WTC11 (cell line): Measurements from ENCODE around the gene NCSTN. TPM values are rescaled to one million over a fixed set of nuclear protein-coding genes. Genes with fewer than 3 reads are reported as not detected.

Source experiments
- ATAC-seq: fragments of 200-7000 bp; cut with Tn5 transposase; 2 replicates; pipeline ENCODE4 v1.10.0; 2021; ENCODE audit warnings: mild to moderate bottlenecking, moderate library complexity
- CTCF ChIA-PET: fragments of 300-600 bp; sonication (Branson Sonifier 250); formaldehyde crosslinking; loops from one replicate; lab custom pipeline; 2021; ENCODE audit warnings: antibody characterized with exemption; lab: Charles Lee
- POLR2A ChIA-PET: fragments of 350-600 bp; sonication (Branson Sonifier 250); formaldehyde crosslinking; loops from one replicate; lab custom pipeline; 2021; ENCODE audit warnings: antibody characterized with exemption; lab: Charles Lee
- DNase-seq: peaks from one replicate; pipeline ENCODE4 v3.0.0; 2021; ENCODE audit warnings: low spot score
- H3K27ac Mint-ChIP-seq: 2 replicates; pipeline ENCODE4 v1.8.0; 2021; ENCODE audit warnings: mixed read lengths
- H3K27me3 Mint-ChIP-seq: 2 replicates; pipeline ENCODE4 v1.8.0; 2021; ENCODE audit warnings: low read depth, mild to moderate bottlenecking, moderate library complexity, mixed read lengths
- H3K36me3 Mint-ChIP-seq: 2 replicates; pipeline ENCODE4 v1.8.0; 2021; ENCODE audit warnings: mixed read lengths
- H3K4me1 Mint-ChIP-seq: 2 replicates; pipeline ENCODE4 v1.8.0; 2022; ENCODE audit warnings: mixed read lengths
- H3K4me3 Mint-ChIP-seq: 2 replicates; pipeline ENCODE4 v1.8.0; 2021; ENCODE audit warnings: mild to moderate bottlenecking, moderate library complexity, mixed read lengths
- H3K9me3 Mint-ChIP-seq: 2 replicates; pipeline ENCODE4 v1.8.0; 2021; ENCODE audit warnings: mixed read lengths
- CREB1 ChIP-seq: sonication (generic); formaldehyde crosslinking; IDR thresholded peaks from 2 replicates; pipeline ENCODE4 v1.8.0; 2023; ENCODE audit warnings: mild to moderate bottlenecking, missing genetic modification reagents
- GABPB1 ChIP-seq: sonication (generic); formaldehyde crosslinking; IDR thresholded peaks from 2 replicates; pipeline ENCODE4 v1.8.1; 2023; ENCODE audit warnings: mild to moderate bottlenecking, missing genetic modification reagents
- GRHL2 ChIP-seq: fragments of 250-450 bp; sonication (Bioruptor Pico); IDR thresholded peaks from 2 replicates; pipeline ENCODE4 v1.8.0; 2022; ENCODE audit warnings: mild to moderate bottlenecking, moderate library complexity; ENCODE audit not compliant: insufficient replicate concordance, severe bottlenecking
- HMGXB4 ChIP-seq: sonication (generic); formaldehyde crosslinking; IDR thresholded peaks from 2 replicates; pipeline ENCODE4 v1.8.1; 2023; ENCODE audit warnings: mild to moderate bottlenecking, moderate library complexity, missing genetic modification reagents
- IRF1 ChIP-seq: sonication (generic); formaldehyde crosslinking; IDR thresholded peaks from 2 replicates; pipeline ENCODE4 v1.8.0; 2023; ENCODE audit warnings: missing genetic modification reagents
- MYBL2 ChIP-seq: sonication (generic); formaldehyde crosslinking; IDR thresholded peaks from 2 replicates; pipeline ENCODE4 v1.8.1; 2023; ENCODE audit warnings: mild to moderate bottlenecking, moderate library complexity, missing genetic modification reagents
- NFYB ChIP-seq: sonication (generic); formaldehyde crosslinking; conservative IDR thresholded peaks from 2 replicates; pipeline ENCODE4 v1.8.0; 2022; ENCODE audit warnings: low read depth, missing genetic modification reagents
- NR1H2 ChIP-seq: sonication (generic); formaldehyde crosslinking; IDR thresholded peaks from 2 replicates; pipeline ENCODE4 v1.9.0; 2021; ENCODE audit warnings: mild to moderate bottlenecking, moderate library complexity, missing genetic modification reagents
- SMAD4 ChIP-seq: sonication (generic); formaldehyde crosslinking; IDR thresholded peaks from 2 replicates; pipeline ENCODE4 v1.8.0; 2022; ENCODE audit warnings: mild to moderate bottlenecking, missing genetic modification reagents
- TEAD4 ChIP-seq: sonication (generic); formaldehyde crosslinking; IDR thresholded peaks from 2 replicates; pipeline ENCODE4 v1.8.0; 2022; ENCODE audit warnings: mild to moderate bottlenecking, missing genetic modification reagents
- USF2 ChIP-seq: sonication (generic); formaldehyde crosslinking; IDR thresholded peaks from 2 replicates; pipeline ENCODE4 v1.8.1; 2023; ENCODE audit warnings: mild to moderate bottlenecking, missing genetic modification reagents, moderate library complexity
- ZBTB21 ChIP-seq: sonication (generic); formaldehyde crosslinking; IDR thresholded peaks from 2 replicates; pipeline ENCODE4 v1.8.1; 2023; ENCODE audit warnings: mild to moderate bottlenecking, missing genetic modification reagents, borderline replicate concordance
- ZMAT4 ChIP-seq: fragments of 250-450 bp; sonication (Bioruptor Pico); IDR thresholded peaks from 2 replicates; pipeline ENCODE4 v1.9.0; 2021; ENCODE audit warnings: mild to moderate bottlenecking
- ZNF121 ChIP-seq: sonication (generic); formaldehyde crosslinking; IDR thresholded peaks from 2 replicates; pipeline ENCODE4 v1.8.0; 2023; ENCODE audit warnings: missing genetic modification reagents
- ZNF219 ChIP-seq: sonication (generic); formaldehyde crosslinking; IDR thresholded peaks from 2 replicates; pipeline ENCODE4 v1.8.0; 2023; ENCODE audit warnings: missing genetic modification reagents, mild to moderate bottlenecking, borderline replicate concordance
- ZNF416 ChIP-seq: fragments of 250-450 bp; sonication (Bioruptor Pico); IDR thresholded peaks from 2 replicates; pipeline ENCODE4 v1.9.0; 2021; ENCODE audit warnings: mild to moderate bottlenecking, inconsistent platforms
- ZNF671 ChIP-seq: fragments of 250-450 bp; sonication (Bioruptor Pico); IDR thresholded peaks from 2 replicates; pipeline ENCODE4 v1.8.0; 2021; ENCODE audit warnings: mild to moderate bottlenecking
- total RNA-seq: library from RNA; stranded (reverse); gene quantifications from 3 replicates; pipeline ENCODE4 v1.2.3, GENCODE V29; 2021
- TF ChIP-seq, protein P1 (sequence below): sonication (generic); formaldehyde crosslinking; IDR thresholded peaks from 2 replicates; pipeline ENCODE4 v1.8.0; 2022; ENCODE audit warnings: mild to moderate bottlenecking, missing genetic modification reagents
- TF ChIP-seq, protein P2 (sequence below): sonication (generic); formaldehyde crosslinking; IDR thresholded peaks from 2 replicates; pipeline ENCODE4 v1.8.1; 2022; ENCODE audit warnings: mild to moderate bottlenecking, missing genetic modification reagents, moderate library complexity, borderline replicate concordance
- TF ChIP-seq, protein P3 (sequence below): fragments of 200-600 bp; IDR thresholded peaks from 2 replicates; pipeline ENCODE4 v1.8.0; 2022; ENCODE audit warnings: antibody characterized with exemption
- TF ChIP-seq, protein P4 (sequence below): sonication (generic); formaldehyde crosslinking; IDR thresholded peaks from 2 replicates; pipeline ENCODE4 v1.8.1; 2023; ENCODE audit warnings: mild to moderate bottlenecking, missing genetic modification reagents

Gene NCSTN
- total RNA-seq, 1 experiment from 2014 or later: 72.7 TPM

DNA sequence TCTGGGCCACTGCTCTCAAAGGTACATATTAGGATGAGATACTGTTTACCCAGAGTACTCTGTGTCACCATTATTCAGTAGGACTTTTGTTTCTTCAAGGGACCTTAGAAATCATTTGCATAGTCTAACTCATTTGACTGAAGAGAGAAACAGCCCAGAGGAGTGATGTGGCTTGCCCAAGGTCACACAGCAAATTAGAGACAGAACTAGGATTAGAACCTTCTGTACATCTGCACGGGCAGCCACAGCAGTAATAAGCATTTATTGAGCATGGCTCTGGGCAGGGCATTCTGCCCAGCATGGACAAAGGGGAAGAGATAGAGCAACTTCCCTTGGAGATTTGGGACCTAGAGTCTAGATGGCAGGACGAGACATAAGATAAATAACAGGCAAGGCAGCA lies 18.0 kb downstream of the NCSTN start:
- Mint-ChIP-seq H3K27me3 (no peaks in the 10 kb centered on the region), H3K9me3 (no peaks in the 10 kb centered on the region), H3K27ac (peak overlapping the region; percentile 60), H3K36me3 (peaks cover 33% of the 10 kb centered on the region), H3K4me1 (peaks cover 38% of the 10 kb centered on the region)
- POLR2A ChIA-PET: interaction anchor here (1.5 kb wide), 1 partner anchor 39 kb away, joined by 5 read pairs; the partner anchor contains the start of gene VANGL2
- DNase-seq (no peak), ATAC-seq (no peak)
- CTCF ChIA-PET: interaction anchor here (9.3 kb wide), 1 partner anchor 15 kb away, joined by 108 read pairs; no protein-coding TSS in a partner anchor
- TF ChIP-seq ZNF416 (CRISPR knock-in tag) (no peak), HMGXB4 (no peak), MYBL2 (CRISPR knock-in tag) (no peak), SMAD4 (CRISPR knock-in tag) (no peak), NFYB (CRISPR knock-in tag) (no peak), ZMAT4 (CRISPR knock-in tag) (no peak), USF2 (CRISPR knock-in tag) (no peak)
- TF ChIP-seq, protein P1, sequence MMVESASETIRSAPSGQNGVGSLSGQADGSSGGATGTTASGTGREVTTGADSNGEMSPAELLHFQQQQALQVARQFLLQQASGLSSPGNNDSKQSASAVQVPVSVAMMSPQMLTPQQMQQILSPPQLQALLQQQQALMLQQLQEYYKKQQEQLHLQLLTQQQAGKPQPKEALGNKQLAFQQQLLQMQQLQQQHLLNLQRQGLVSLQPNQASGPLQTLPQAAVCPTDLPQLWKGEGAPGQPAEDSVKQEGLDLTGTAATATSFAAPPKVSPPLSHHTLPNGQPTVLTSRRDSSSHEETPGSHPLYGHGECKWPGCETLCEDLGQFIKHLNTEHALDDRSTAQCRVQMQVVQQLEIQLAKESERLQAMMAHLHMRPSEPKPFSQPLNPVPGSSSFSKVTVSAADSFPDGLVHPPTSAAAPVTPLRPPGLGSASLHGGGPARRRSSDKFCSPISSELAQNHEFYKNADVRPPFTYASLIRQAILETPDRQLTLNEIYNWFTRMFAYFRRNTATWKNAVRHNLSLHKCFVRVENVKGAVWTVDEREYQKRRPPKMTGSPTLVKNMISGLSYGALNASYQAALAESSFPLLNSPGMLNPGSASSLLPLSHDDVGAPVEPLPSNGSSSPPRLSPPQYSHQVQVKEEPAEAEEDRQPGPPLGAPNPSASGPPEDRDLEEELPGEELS (CRISPR knock-in tag): no peak
- TF ChIP-seq, all 79 proteins: peak for 0
- no peak overlapping the region for H3K4me3 Mint-ChIP-seq

DNA sequence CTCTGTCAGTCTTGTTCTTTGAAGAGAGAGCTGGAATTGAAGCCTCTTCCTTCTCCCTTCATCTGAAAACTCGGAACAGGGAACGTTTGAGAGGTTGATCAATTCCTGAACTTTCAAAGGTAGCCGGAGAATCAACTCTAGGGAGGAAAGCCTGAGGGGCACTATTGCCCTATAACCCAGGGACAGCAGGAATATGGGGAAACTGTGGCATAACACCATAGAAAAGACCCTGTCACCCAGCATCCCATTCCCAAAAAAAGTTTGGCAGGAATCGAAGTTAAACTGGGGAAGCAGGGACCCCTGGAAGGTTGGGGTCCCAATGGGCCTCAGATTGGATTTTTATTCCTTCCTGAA lies 18.6 kb downstream of the NCSTN start:
- no peak overlapping the region for H3K4me3 Mint-ChIP-seq
- H3K4me1 Mint-ChIP-seq: peaks cover 38% of the 10 kb centered on the region
- POLR2A ChIA-PET: interaction anchor here (1.0 to 2.0 kb wide), 4 partner anchors 10 to 39 kb away, joined by 3 to 14 read pairs (median 7); partner anchors contain the start of gene VANGL2
- DNase-seq (no peak), ATAC-seq (no peak)
- TF ChIP-seq, protein P2, sequence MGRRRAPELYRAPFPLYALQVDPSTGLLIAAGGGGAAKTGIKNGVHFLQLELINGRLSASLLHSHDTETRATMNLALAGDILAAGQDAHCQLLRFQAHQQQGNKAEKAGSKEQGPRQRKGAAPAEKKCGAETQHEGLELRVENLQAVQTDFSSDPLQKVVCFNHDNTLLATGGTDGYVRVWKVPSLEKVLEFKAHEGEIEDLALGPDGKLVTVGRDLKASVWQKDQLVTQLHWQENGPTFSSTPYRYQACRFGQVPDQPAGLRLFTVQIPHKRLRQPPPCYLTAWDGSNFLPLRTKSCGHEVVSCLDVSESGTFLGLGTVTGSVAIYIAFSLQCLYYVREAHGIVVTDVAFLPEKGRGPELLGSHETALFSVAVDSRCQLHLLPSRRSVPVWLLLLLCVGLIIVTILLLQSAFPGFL (CRISPR knock-in tag): no peak
- TF ChIP-seq ZBTB21 (CRISPR knock-in tag) (no peak), ZNF121 (CRISPR knock-in tag) (no peak), GRHL2 (CRISPR knock-in tag) (no peak), CREB1 (CRISPR knock-in tag) (no peak), TEAD4 (CRISPR knock-in tag) (no peak), IRF1 (CRISPR knock-in tag) (no peak), ZNF219 (CRISPR knock-in tag) (no peak), GABPB1 (CRISPR knock-in tag) (no peak), NR1H2 (no peak), ZNF671 (CRISPR knock-in tag) (no peak), ZNF416 (CRISPR knock-in tag) (no peak)
- TF ChIP-seq, protein P3, sequence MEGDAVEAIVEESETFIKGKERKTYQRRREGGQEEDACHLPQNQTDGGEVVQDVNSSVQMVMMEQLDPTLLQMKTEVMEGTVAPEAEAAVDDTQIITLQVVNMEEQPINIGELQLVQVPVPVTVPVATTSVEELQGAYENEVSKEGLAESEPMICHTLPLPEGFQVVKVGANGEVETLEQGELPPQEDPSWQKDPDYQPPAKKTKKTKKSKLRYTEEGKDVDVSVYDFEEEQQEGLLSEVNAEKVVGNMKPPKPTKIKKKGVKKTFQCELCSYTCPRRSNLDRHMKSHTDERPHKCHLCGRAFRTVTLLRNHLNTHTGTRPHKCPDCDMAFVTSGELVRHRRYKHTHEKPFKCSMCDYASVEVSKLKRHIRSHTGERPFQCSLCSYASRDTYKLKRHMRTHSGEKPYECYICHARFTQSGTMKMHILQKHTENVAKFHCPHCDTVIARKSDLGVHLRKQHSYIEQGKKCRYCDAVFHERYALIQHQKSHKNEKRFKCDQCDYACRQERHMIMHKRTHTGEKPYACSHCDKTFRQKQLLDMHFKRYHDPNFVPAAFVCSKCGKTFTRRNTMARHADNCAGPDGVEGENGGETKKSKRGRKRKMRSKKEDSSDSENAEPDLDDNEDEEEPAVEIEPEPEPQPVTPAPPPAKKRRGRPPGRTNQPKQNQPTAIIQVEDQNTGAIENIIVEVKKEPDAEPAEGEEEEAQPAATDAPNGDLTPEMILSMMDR: no peak
- TF ChIP-seq, protein P4, sequence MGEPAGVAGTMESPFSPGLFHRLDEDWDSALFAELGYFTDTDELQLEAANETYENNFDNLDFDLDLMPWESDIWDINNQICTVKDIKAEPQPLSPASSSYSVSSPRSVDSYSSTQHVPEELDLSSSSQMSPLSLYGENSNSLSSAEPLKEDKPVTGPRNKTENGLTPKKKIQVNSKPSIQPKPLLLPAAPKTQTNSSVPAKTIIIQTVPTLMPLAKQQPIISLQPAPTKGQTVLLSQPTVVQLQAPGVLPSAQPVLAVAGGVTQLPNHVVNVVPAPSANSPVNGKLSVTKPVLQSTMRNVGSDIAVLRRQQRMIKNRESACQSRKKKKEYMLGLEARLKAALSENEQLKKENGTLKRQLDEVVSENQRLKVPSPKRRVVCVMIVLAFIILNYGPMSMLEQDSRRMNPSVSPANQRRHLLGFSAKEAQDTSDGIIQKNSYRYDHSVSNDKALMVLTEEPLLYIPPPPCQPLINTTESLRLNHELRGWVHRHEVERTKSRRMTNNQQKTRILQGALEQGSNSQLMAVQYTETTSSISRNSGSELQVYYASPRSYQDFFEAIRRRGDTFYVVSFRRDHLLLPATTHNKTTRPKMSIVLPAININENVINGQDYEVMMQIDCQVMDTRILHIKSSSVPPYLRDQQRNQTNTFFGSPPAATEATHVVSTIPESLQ (CRISPR knock-in tag): no peak
- H3K36me3 Mint-ChIP-seq: peaks cover 27% of the 10 kb centered on the region
- H3K27ac Mint-ChIP-seq: peak overlapping the region; percentile 75; the same call in 1 of the 2 replicates
- CTCF ChIA-PET: interaction anchor here (1.1 to 9.3 kb wide), 5 partner anchors 9 to 244 kb away, joined by 3 to 108 read pairs (median 7); no protein-coding TSS in a partner anchor
- H3K9me3 Mint-ChIP-seq: no peaks in the 10 kb centered on the region
- H3K27me3 Mint-ChIP-seq: no peaks in the 10 kb centered on the region
